ENCODE measurements around the gene CCR6. TPM values are rescaled to one million over a fixed set of nuclear protein-coding genes. Genes with fewer than 3 reads are reported as not detected.

CCR6 gene
- total and polyA plus RNA-seq, 2 of the 8 experiments (the other 6 are each of a cell fraction or from before 2014, with no cell fraction given), result 0.06 TPM; not detected in 1

DNA sequence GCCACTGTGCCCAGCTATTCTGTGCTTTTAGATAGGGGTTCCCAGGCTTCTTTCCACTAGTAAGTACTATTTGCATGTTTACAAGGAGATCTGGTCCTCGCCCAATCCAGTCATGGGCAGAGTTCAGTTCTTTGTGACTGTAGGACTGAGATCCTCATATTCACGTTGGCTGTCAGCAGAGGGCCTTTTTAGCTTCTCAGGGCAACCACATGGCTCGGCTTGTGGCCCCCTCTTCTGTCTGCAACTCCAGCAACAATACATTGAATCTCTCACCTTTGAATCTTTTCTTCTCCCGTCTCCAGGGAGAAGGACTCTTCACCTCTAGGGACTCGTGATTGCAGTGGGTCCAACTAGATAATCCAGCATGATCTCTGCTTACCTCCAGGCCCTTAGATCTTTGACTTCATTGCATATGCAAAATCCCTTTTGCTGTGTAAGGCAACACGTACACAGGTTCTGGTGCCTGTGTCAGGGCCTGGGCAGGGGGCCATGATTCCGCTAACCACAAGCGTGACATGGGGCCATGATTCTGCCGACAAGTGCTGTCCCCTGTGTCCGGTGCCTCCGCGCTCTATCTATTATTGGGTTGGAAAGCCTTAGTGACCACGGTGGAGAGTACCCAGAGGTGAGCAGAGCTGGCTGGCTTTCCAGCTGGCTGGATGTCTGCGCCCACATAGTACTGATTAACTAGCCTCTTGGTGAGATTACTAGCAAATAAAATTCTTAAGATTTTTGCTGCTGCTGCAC is 5.1 kb downstream of the CCR6 start:
- no peak overlapping the region for H2BK15ac ChIP-seq (ENCODE audit: low read length)
- H3K36me3 ChIP-seq (ENCODE audit: control insufficient read depth in 2 of 4, insufficient read depth in 4 of 4, low read length in 3 of 4), result no peaks in the 10 kb centered on the region
- no peak overlapping the region for H3K4ac ChIP-seq (replicated peaks; ENCODE audit: insufficient read length, low read depth, low read length)
- no peak overlapping the region for H2BK12ac ChIP-seq (ENCODE audit: low read depth, low read length)
- no peak overlapping the region for H2AK5ac ChIP-seq (ENCODE audit: low read depth, low read length)
- H4K8ac ChIP-seq (ENCODE audit: extremely low read depth, insufficient read depth, low read length), result no peak overlapping the region
- FAIRE-seq (no peak), DNase-seq (ENCODE audit: low read depth in 1 of 2, low spot score in 2 of 2) (no peak)
- H2BK20ac ChIP-seq (ENCODE audit: low read length), result no peak overlapping the region
- H2AFZ ChIP-seq (ENCODE audit: low read length), result 0 out of 2 replicates have a peak overlapping the region, but pooled peaks have one; percentile 15
- no peaks in the 10 kb centered on the region for H3K79me1 ChIP-seq (ENCODE audit: low read depth, low read length)
- H4K5ac ChIP-seq (ENCODE audit: insufficient read length, low read depth, low read length), result no peak overlapping the region
- no peak overlapping the region for H3K23ac ChIP-seq (ENCODE audit: insufficient read length)
- no peak overlapping the region for H3K27ac ChIP-seq (ENCODE audit: low read depth, low read length)
- WGBS, 2 experiments (ENCODE audit: extremely low coverage in 1 of 2, insufficient coverage in 1 of 2, insufficient read length in 1 of 2, insufficient replicate concordance in 2 of 2, low coverage in 1 of 2, low lambda C conversion rate in 2 of 2, missing lambda C conversion rate in 1 of 2), result 89% methylated on average over 14 of the region's 14 CpGs; no CpG with 5 or more reads in 1 of the 2 experiments
- POLR2A ChIA-PET (ENCODE audit: partially characterized antibody), result no interaction called here
- no peak overlapping the region for H2BK5ac ChIP-seq (ENCODE audit: low read depth, low read length)
- no peaks in the 10 kb centered on the region for H3K4me1 ChIP-seq (replicated peaks in 1 of 4; ENCODE audit: control insufficient read depth in 3 of 4, insufficient read depth in 4 of 4, low read length in 3 of 4)
- no peak overlapping the region for H4K91ac ChIP-seq (replicated peaks; ENCODE audit: insufficient read length, low read length)
- no peaks in the 10 kb centered on the region for H3K23me2 ChIP-seq (ENCODE audit: low read depth, low read length)
- H3K9me3 ChIP-seq (ENCODE audit: insufficient read depth in 2 of 2, low read depth in 1 of 2, low read length in 1 of 2), result no peaks in the 10 kb centered on the region
- no peak overlapping the region for H3K4me3 ChIP-seq (ENCODE audit: extremely low read depth in 1 of 4, insufficient read depth in 2 of 4, low read depth in 3 of 4, low read length in 4 of 4)
- H3K14ac ChIP-seq (ENCODE audit: insufficient read length), result no peak overlapping the region
- H3K9ac ChIP-seq (replicated peaks in 1 of 4; ENCODE audit: extremely low read depth in 1 of 4, low read depth in 3 of 4, low read length in 3 of 4), result no peak overlapping the region; a peak in 1 of 7 replicates
- H3K4me2 ChIP-seq (ENCODE audit: insufficient read depth in 1 of 2, low read depth in 2 of 2, low read length in 2 of 2), result no peak overlapping the region
- H3K27me3 ChIP-seq (replicated peaks in 1 of 4; ENCODE audit: control insufficient read depth in 3 of 4, extremely low read depth in 1 of 4, insufficient read depth in 3 of 4, low read length in 3 of 4), result no peaks in the 10 kb centered on the region
- H4K20me1 ChIP-seq (replicated peaks in 1 of 2; ENCODE audit: control insufficient read depth in 1 of 2, insufficient read depth in 2 of 2, low read length in 2 of 2), result no peaks in the 10 kb centered on the region
- TF ChIP-seq CBX8 (IDR thresholded peaks at IDR 0.05; ENCODE audit: borderline replicate concordance, low read depth, low read length) (no peak), CREB1 (IDR thresholded peaks at IDR 0.05) (no peak), BRCA1 (IDR thresholded peaks at IDR 0.05; ENCODE audit: low read depth, low read length) (no peak)
- H3K18ac ChIP-seq (ENCODE audit: extremely low read depth, low read length), result no peak overlapping the region
- no peaks in the 10 kb centered on the region for H3K79me2 ChIP-seq (ENCODE audit: control insufficient read depth in 1 of 2, insufficient read depth in 2 of 2, low read length in 2 of 2)
- CTCF ChIA-PET (ENCODE audit: partially characterized antibody), result interaction anchor here (0.6 to 3.0 kb wide), 8 partner anchors 10 to 415 kb away, joined by 3 to 16 read pairs (median 4); no protein-coding TSS in a partner anchor
- H2BK120ac ChIP-seq (replicated peaks; ENCODE audit: low read depth, low read length), result no peak overlapping the region
- H3K56ac ChIP-seq (replicated peaks; ENCODE audit: insufficient read length, low read depth, low read length), result no peak overlapping the region

Measured in H1 (cell line).